HG03457 (cell line): ENCODE measurements around the gene AARS2.

ENCODE experiments used
- ATAC-seq: cut with Tn5 transposase; IDR thresholded peaks from one replicate; pipeline ENCODE4 v1.9.1; 2021; ENCODE audit warnings: moderate number of reproducible peaks; ENCODE audit not compliant: unreplicated experiment

AARS2 gene

DNA sequence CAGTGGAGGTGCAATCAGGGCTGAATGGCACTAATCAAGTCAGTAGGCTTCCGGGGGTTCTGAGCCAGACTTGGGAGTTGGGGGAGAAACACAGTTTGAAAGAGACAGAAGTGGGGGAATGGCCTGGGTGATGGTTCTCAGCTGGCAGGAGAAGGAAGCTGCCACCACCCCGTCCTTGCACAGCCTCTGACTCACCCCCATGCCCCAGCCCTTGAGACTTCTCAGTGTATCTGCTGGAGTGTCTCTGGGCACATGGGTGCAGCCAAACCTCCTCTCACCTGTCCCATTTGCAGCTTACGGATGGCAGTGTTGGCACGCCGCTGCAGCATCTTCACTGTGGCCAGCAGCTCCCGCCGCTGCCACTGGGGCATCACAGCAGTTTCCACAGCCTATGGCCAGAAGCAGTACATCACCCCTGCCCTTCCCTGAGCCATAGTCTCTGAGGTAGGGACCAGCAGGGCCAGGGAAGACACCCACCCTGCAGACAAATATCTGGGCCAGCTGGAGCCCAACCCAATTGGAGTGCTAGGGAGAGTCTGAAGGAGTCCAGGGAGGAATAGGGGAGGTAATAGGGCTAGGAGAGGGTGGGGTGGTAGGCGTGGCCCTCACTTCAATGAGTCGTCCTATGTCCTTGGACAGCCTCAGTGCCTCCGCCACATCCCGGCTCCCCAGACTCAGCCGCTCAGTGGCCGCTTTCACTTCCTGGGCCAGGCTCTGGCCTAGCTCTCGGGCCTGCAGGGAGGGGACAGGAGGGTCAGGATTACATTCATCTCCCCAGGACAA lies 11.2 kb downstream of the AARS2 start:
- no peak for ATAC-seq

GRCh38 chr6:44301106-44301505 lies 12.0 kb downstream of the AARS2 start:
- no peak for ATAC-seq

DNA sequence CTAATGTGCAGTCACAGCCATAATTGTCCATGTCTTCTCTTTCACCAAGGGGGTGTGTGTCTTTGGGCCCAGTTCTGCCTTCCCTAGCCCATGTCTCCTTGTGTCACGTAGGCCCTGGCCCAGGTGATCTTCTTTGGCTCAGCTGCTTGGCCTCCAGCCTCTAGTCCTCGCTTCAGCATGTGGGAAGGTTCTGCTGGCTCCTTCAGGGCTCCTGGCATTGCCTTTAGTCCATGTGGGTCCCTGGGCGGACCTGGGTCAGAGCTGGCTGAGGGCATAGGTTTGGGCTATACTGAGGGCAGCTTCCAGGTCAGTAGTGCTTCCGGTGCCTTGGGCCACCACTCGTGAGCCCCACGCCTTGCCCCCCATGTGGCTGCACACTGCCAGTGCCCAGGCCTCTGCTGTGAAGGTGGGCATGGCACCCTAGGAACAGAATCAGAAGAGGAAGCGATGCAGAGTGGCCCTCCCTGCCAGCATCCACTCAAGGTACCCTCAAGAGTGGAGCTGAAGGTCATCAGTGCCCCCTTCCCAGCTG lies 12.8 kb downstream of the AARS2 start:
- no peak for ATAC-seq

- ATAC-seq: no peak
Measured at GRCh38 chr6:44298864-44299263, 14.3 kb downstream of the AARS2 start.

- no peak for ATAC-seq
Measured at GRCh38 chr6:44298055-44298803, 14.9 kb downstream of the AARS2 start.

- ATAC-seq: no peak
Measured at GRCh38 chr6:44297063-44298038, 15.8 kb downstream of the AARS2 start.

GRCh38 chr6:44294832-44295791 lies 18.0 kb downstream of the AARS2 start:
- ATAC-seq: no peak

- no peak for ATAC-seq
Measured at GRCh38 chr6:44292661-44293365, 20.3 kb downstream of the AARS2 start.

GRCh38 chr6:44291841-44292240 lies 21.3 kb downstream of the AARS2 start:
- ATAC-seq: no peak

DNA sequence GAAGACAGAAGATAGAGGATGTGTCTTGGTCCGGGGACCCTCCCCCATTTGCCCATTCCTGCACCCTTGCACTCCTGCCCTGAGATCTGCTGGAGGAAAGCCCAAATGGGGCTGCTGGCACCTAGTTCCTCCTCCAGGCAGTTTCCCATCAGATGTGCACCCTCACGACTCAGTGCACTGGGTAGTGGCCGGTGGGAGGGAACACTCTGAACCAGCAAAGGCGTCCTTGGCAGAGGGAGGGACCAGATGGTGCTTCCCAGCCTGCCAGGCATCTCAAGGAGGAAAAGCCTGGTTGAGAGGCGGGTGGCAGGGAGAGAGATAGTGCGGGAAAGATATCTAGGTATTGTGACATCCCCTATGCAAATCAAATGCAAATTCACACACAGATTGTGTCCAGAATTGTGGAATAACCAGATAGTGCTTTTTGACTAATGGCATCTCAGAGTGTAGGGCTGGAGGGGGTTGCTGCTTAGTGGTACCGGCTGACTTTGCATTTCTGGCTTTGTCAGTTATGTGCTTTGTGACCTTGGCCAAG lies 23.4 kb downstream of the AARS2 start:
- ATAC-seq: no peak

GRCh38 chr6:44286747-44287146 lies 26.4 kb downstream of the AARS2 start:
- no peak for ATAC-seq

DNA sequence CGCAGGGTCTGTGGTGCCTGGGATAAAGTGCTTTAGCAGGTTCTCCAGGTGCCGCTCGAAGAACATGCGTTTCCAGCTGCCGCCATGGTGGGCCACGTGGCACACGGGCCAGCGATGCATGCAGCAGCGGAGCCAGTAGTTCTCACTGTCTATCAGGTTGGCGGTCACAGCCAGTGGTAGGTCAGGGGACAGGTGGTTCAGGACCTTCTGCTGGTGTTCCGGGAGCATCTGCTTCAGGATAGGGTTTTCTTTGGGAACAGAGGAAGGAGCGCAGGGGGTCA lies 26.9 kb downstream of the AARS2 start:
- no peak for ATAC-seq

DNA sequence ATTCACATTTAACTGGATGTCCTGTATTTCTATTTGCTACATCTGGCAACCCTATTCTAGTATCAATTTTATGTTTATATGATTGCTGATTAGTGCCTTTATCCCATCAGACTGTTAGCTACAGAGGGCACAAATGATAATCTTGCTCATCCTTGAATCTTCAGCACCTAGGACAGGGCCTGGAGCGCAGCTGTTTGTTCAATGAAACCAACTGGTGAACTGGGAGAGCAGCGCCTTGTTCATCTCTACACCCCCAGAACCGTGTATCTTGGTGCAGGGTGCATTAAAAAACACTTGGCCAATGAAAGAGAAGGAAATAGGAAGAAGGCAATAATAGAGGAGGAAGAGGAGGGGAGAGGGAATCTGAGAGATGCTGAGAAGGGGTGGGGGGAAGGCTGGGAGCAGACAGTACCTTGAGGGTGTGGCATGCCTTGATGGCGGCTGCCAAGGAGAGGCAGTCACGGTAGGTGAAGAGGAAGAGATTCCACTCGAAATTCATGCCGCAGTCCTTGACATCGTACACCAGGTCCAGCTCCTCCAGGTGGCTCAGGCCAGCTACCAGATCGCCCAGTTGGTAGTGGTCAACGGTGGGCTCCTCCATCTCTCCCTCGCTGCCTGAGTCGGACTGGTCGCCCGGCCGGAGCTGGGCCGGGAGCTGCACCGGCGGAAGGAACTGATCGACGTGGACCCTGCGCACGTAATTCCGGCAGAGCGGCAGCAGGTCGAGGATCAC lies 27.4 kb downstream of the AARS2 start:
- no peak for ATAC-seq

DNA sequence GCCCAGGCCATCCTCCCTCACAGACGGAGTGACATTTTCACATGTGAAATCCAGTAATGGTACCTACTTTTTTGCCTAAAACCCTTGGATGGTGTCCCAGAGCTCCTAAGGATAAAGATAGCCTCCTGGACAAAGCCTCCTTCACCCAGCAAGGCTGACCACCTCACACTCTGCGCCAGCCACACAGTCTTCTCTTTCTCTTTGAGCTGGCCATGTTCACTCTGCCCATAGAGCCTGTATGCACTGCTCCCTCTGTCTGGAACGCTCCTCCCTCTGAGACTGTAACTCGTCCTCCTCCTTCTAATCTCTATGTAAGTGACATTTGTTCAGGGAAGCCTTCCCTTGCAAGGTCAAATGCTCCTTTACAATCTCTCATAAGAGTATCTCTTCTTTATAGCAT lies 28.3 kb downstream of the AARS2 start:
- ATAC-seq: no peak

- ATAC-seq: no peak
Measured at GRCh38 chr6:44284121-44284520, 29.0 kb downstream of the AARS2 start.

DNA sequence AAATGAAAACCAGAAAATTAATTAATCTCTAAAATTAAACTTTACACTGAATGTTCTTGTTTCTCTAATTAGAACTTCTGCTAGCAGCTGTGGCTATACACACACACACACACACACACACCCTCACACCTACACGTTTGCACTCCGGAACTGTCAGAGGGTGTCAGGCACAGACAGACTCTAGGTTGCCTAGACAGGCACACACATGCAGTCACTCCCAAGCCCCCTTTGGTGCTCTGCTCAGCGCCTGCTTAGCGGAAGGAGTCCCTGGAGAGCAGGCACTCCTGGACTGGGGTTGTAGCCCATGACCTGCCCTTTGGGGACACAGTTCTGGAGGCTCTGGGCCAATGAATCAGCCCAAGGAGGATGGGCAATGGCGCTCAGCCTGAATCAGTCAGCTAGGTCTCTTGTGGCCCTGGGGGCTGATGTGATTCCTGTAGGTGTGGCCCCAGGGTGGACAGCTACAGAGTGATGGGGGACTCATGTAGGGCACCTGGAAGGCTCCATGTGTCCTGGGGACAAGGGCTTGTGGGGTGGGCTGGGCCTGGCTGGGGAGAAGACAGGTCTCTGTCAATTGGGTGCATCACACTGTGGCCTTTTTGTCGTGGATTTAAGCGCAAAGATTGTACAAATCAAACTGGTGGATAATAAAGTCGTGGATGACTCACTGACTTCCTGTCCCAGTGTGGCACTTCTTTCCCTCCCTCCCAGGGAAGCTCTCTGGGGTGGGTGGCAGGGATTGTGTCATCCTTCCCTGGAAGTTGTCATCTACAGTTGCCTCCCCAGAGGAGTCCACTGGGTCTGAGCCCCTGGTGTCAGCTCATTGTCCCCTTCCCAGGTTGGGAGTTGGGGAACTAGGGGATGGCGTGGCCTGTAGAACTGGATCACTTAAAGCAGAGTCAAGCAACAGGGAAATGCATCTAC lies 34.1 kb downstream of the AARS2 start:
- no peak for ATAC-seq

DNA sequence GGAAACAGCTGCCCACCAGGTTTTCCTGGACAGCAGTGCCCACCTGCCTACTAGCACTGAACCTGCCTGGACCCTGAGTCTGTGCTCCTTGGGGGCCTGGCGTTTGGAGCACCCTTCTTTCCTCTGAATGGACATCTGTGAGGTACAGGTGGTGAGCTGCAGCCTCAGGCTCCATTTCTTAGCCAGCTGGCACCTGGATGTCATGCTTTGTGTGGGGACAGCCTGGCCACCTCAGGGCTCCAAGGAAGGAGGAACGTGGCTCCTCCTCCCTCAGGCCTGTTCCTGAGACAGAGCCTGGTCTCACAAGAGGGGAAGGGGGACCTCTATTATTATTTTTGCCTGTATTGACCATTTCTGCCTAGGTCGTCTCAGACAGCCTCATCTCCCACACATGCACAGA lies 34.8 kb downstream of the AARS2 start:
- ATAC-seq: no peak
